H1 (cell line): ENCODE measurements around the gene SLC9C2.

ENCODE experiments used
- GABPA ChIP-seq: IDR thresholded peaks from 2 replicates; pipeline ENCODE4 v1.6.1; 2011; ENCODE audit warnings: mild to moderate bottlenecking, low read length, moderate library complexity, borderline replicate concordance; ENCODE audit not compliant: insufficient read depth
- MAFK ChIP-seq: IDR thresholded peaks from 2 replicates; pipeline ENCODE4 v1.6.1; 2012; ENCODE audit warnings: low read depth, mild to moderate bottlenecking, improper control_type of control experiment, low read length
- NANOG ChIP-seq: IDR thresholded peaks from 2 replicates; pipeline ENCODE4 v1.6.1; 2011; ENCODE audit warnings: low read length, low read depth, mild to moderate bottlenecking, inconsistent platforms; ENCODE audit not compliant: insufficient read depth, poor library complexity, severe bottlenecking
- PHF8 ChIP-seq: fragments of 200-600 bp; sonication (generic); conservative IDR thresholded peaks from 2 replicates; pipeline ENCODE4 v1.7.1; 2012; ENCODE audit warnings: low read depth, mild to moderate bottlenecking, inconsistent platforms, low read length, moderate library complexity
- POLR2A ChIP-seq, 2 experiments: IDR thresholded peaks; 1 replicate in 1 of 2; 2 replicates in 1 of 2; pipeline ENCODE4 v1.6.1; 2011; ENCODE audit warnings: low read depth in 2 of 2, low read length in 2 of 2, mild to moderate bottlenecking in 2 of 2; ENCODE audit errors: control extremely low read depth in 1 of 2
- POLR2AphosphoS5 ChIP-seq: IDR thresholded peaks from 2 replicates; pipeline ENCODE4 v1.6.1; 2011; ENCODE audit warnings: low read depth, low read length
- ZNF274 ChIP-seq: IDR thresholded peaks from 2 replicates; pipeline ENCODE4 v1.7.0; 2012; ENCODE audit warnings: low read length, borderline replicate concordance; ENCODE audit errors: extremely low read depth
- TF ChIP-seq, protein P1 (sequence below), 3 experiments: IDR thresholded peaks; 1 replicate in 2 of 3; 2 replicates in 1 of 3; pipeline versions ENCODE4 v1.5.1 to v1.6.1; 2011; ENCODE audit warnings: low read length in 3 of 3, mild to moderate bottlenecking in 3 of 3, inconsistent platforms in 2 of 3, low read depth in 1 of 3, moderate library complexity in 1 of 3; ENCODE audit not compliant: insufficient read depth in 1 of 3; ENCODE audit errors: control extremely low read depth in 1 of 3

- TF ChIP-seq PHF8 (no peak), NANOG (no peak), POLR2AphosphoS5 (no peak), POLR2A (IDR thresholded peaks at IDR 0.05; ENCODE audit: control extremely low read depth in 1 of 2, low read depth in 2 of 2, low read length in 2 of 2) (no peak), ZNF274 (no peak), GABPA (no peak), MAFK (no peak)
- TF ChIP-seq, protein P1, sequence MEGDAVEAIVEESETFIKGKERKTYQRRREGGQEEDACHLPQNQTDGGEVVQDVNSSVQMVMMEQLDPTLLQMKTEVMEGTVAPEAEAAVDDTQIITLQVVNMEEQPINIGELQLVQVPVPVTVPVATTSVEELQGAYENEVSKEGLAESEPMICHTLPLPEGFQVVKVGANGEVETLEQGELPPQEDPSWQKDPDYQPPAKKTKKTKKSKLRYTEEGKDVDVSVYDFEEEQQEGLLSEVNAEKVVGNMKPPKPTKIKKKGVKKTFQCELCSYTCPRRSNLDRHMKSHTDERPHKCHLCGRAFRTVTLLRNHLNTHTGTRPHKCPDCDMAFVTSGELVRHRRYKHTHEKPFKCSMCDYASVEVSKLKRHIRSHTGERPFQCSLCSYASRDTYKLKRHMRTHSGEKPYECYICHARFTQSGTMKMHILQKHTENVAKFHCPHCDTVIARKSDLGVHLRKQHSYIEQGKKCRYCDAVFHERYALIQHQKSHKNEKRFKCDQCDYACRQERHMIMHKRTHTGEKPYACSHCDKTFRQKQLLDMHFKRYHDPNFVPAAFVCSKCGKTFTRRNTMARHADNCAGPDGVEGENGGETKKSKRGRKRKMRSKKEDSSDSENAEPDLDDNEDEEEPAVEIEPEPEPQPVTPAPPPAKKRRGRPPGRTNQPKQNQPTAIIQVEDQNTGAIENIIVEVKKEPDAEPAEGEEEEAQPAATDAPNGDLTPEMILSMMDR (IDR thresholded peaks at IDR 0.05; ENCODE audit: control extremely low read depth in 1 of 3, insufficient read depth in 1 of 3, low read depth in 1 of 3, low read length in 3 of 3), result no peak
These were observed 42.5 kb downstream of the SLC9C2 start for GRCh38 chr1:173560285-173560880.
